ENCODE measurements around the gene TMEM86A.

- TF ChIP-seq, protein P1, sequence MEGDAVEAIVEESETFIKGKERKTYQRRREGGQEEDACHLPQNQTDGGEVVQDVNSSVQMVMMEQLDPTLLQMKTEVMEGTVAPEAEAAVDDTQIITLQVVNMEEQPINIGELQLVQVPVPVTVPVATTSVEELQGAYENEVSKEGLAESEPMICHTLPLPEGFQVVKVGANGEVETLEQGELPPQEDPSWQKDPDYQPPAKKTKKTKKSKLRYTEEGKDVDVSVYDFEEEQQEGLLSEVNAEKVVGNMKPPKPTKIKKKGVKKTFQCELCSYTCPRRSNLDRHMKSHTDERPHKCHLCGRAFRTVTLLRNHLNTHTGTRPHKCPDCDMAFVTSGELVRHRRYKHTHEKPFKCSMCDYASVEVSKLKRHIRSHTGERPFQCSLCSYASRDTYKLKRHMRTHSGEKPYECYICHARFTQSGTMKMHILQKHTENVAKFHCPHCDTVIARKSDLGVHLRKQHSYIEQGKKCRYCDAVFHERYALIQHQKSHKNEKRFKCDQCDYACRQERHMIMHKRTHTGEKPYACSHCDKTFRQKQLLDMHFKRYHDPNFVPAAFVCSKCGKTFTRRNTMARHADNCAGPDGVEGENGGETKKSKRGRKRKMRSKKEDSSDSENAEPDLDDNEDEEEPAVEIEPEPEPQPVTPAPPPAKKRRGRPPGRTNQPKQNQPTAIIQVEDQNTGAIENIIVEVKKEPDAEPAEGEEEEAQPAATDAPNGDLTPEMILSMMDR (IDR thresholded peaks at IDR 0.05) = no peak
- no peak for TF ChIP-seq POLR2AphosphoS5 (IDR thresholded peaks at IDR 0.05)
Measured at GRCh38 chr11:18703001-18703763, 4.6 kb downstream of the TMEM86A start.
